WERI-Rb-1 (cell line): ENCODE measurements around the gene DOP1B.

Experiments used
- DNase-seq: peaks from one replicate; pipeline ENCODE4 v3.0.0-alpha.2; 2020
- H3K27ac ChIP-seq: fragments of 250-450 bp; sonication (Bioruptor Pico); 2 replicates; pipeline ENCODE4 v1.5.1; 2020; ENCODE audit warnings: mild to moderate bottlenecking, moderate library complexity
- H3K27me3 ChIP-seq: fragments of 250-450 bp; sonication (Bioruptor Pico); 2 replicates; pipeline ENCODE4 v1.5.1; 2021; ENCODE audit warnings: mild to moderate bottlenecking, low read depth, moderate library complexity; ENCODE audit not compliant: insufficient read depth, severe bottlenecking
- H3K36me3 ChIP-seq: fragments of 250-450 bp; sonication (Bioruptor Pico); 2 replicates; pipeline ENCODE4 v1.5.1; 2020; ENCODE audit warnings: mild to moderate bottlenecking, moderate library complexity
- H3K4me3 ChIP-seq: 2 replicates; pipeline ENCODE4 v1.5.1; 2011; ENCODE audit warnings: low read depth, mild to moderate bottlenecking, control low read depth, low read length
- H3K9me3 ChIP-seq: fragments of 250-450 bp; sonication (Bioruptor Pico); 2 replicates; pipeline ENCODE4 v1.5.1; 2021; ENCODE audit warnings: mild to moderate bottlenecking, moderate library complexity; ENCODE audit not compliant: severe bottlenecking
- CTCF ChIP-seq: IDR thresholded peaks from 2 replicates; pipeline ENCODE4 v1.5.1; 2011; ENCODE audit warnings: low read depth, mild to moderate bottlenecking, control low read depth, inconsistent platforms, low read length

DOP1B gene

GRCh38 chr21:36125512-36126207, 31.0 kb upstream of the DOP1B start:
- H3K36me3 ChIP-seq = no peaks in the 10 kb centered on the region
- no peak overlapping the region for H3K27ac ChIP-seq
- no peak overlapping the region for H3K4me3 ChIP-seq
- H3K9me3 ChIP-seq = peaks cover 2% of the 10 kb centered on the region
- TF ChIP-seq CTCF = peak; percentile 89
- H3K27me3 ChIP-seq = no peaks in the 10 kb centered on the region
- peak; percentile 62 for DNase-seq

GRCh38 chr21:36126208-36126565, 30.4 kb upstream of the DOP1B start:
- Histone ChIP-seq H3K4me3 (no peak overlapping the region), H3K27ac (no peak overlapping the region), H3K9me3 (peaks cover 2% of the 10 kb centered on the region), H3K36me3 (no peaks in the 10 kb centered on the region), H3K27me3 (no peaks in the 10 kb centered on the region)
- no peak for DNase-seq
- no peak for TF ChIP-seq CTCF

GRCh38 chr21:36126621-36127110, 30.0 kb upstream of the DOP1B start:
- no peaks in the 10 kb centered on the region for H3K36me3 ChIP-seq
- H3K27ac ChIP-seq = no peak overlapping the region
- no peak for DNase-seq
- H3K9me3 ChIP-seq = peaks cover 2% of the 10 kb centered on the region
- no peaks in the 10 kb centered on the region for H3K27me3 ChIP-seq
- H3K4me3 ChIP-seq = no peak overlapping the region
- no peak for TF ChIP-seq CTCF

GRCh38 chr21:36127250-36127904, 29.2 kb upstream of the DOP1B start:
- H3K27me3 ChIP-seq = no peaks in the 10 kb centered on the region
- no peaks in the 10 kb centered on the region for H3K36me3 ChIP-seq
- H3K4me3 ChIP-seq = no peak overlapping the region
- no peak for DNase-seq
- no peak overlapping the region for H3K27ac ChIP-seq
- TF ChIP-seq CTCF = no peak
- H3K9me3 ChIP-seq = peaks cover 2% of the 10 kb centered on the region

DNA sequence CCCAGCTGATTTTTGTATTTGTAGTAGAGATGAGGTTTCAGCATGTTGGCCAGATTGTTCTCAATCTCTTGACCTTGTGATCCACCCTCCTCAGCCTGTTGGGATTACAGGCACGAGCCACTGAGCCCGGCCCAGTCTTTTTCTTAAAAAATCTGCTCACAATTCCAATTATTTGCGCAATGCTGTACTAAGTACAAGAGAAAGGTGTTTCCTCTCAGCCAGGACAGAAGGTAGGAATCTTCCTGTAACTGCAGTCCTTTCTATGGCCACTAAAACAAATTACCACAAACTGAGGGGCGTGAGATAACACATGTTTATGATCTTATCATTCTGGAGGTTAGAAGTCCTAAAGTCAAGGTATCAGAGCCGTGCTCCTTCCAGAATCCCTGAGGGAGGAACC, 28.6 kb upstream of the DOP1B start:
- Histone ChIP-seq H3K36me3 (no peaks in the 10 kb centered on the region), H3K27me3 (no peaks in the 10 kb centered on the region), H3K27ac (no peak overlapping the region), H3K9me3 (peaks cover 2% of the 10 kb centered on the region), H3K4me3 (no peak overlapping the region)
- TF ChIP-seq CTCF = no peak
- no peak for DNase-seq
